PC-3 (cell line): Measurements from ENCODE around the gene RNMT. TPM values are rescaled to one million over a fixed set of nuclear protein-coding genes. Genes with fewer than 3 reads are reported as not detected.
"Not testable (repeated sequence)": the region's sequence is repeated elsewhere in the genome, so short reads cannot be mapped to it uniquely, and the experiment has no call there.

Experiments used
- ATAC-seq: fragments of 200-7000 bp; cut with Tn5 transposase; 2 replicates; pipeline ENCODE4 v1.9.1; 2020; ENCODE audit warnings: mild to moderate bottlenecking, moderate library complexity
- BruUV-seq: library from RNA; stranded (reverse); fragments of 400-500 nt; replicated peaks from 2 replicates; lab custom pipeline; 2021; lab: Mats Ljungman, UMichigan
- CTCF ChIA-PET: fragments of 300-600 bp; sonication (Branson Sonifier 250); formaldehyde crosslinking; loops from one replicate; lab custom pipeline; 2022; ENCODE audit warnings: antibody characterized with exemption; lab: Charles Lee
- POLR2A ChIA-PET: fragments of 300-600 bp; sonication (Branson Sonifier 250); formaldehyde crosslinking; loops from one replicate; lab custom pipeline; 2022; ENCODE audit warnings: antibody characterized with exemption; ENCODE audit not compliant: unreplicated experiment; lab: Charles Lee
- DNase-seq: peaks from one replicate; pipeline ENCODE4 v3.0.0-alpha.2; 2015
- H2AFZ ChIP-seq: fragments of 300-600 bp; sonication (generic); 2 replicates; pipeline ENCODE4 v1.6.0; 2016; ENCODE audit warnings: antibody characterized with exemption, low read length
- H3F3A ChIP-seq: fragments of 300-600 bp; sonication (generic); one replicate; pipeline ENCODE4 v1.6.0; 2017; ENCODE audit warnings: antibody characterized with exemption, low read length, control low read depth, mild to moderate bottlenecking; ENCODE audit not compliant: unreplicated experiment
- H3K27ac ChIP-seq: fragments of 300-600 bp; sonication (generic); 2 replicates; pipeline ENCODE4 v1.5.1; 2016; ENCODE audit warnings: mild to moderate bottlenecking, low read length
- H3K27me3 ChIP-seq: fragments of 300-600 bp; sonication (generic); 2 replicates; pipeline ENCODE4 v1.6.1; 2016; ENCODE audit warnings: low read length, mixed read lengths
- H3K36me3 ChIP-seq: fragments of 300-600 bp; sonication (generic); 2 replicates; pipeline ENCODE4 v1.6.1; 2016; ENCODE audit warnings: low read depth, mixed run types, low read length, mixed read lengths
- H3K4me1 ChIP-seq: fragments of 300-600 bp; sonication (generic); 2 replicates; pipeline ENCODE4 v1.5.1; 2016; ENCODE audit warnings: low read length; ENCODE audit not compliant: insufficient read depth
- H3K4me2 ChIP-seq: fragments of 300-600 bp; sonication (generic); 2 replicates; pipeline ENCODE4 v1.6.0; 2016; ENCODE audit warnings: low read length
- H3K4me3 ChIP-seq: fragments of 300-600 bp; sonication (generic); 2 replicates; pipeline ENCODE4 v1.5.1; 2016; ENCODE audit warnings: mild to moderate bottlenecking, low read length, mixed read lengths
- H3K79me2 ChIP-seq: fragments of 300-600 bp; sonication (generic); 2 replicates; pipeline ENCODE4 v1.6.1; 2017; ENCODE audit warnings: low read length, mixed read lengths
- H3K9ac ChIP-seq: fragments of 300-600 bp; sonication (generic); 2 replicates; pipeline ENCODE4 v1.6.0; 2016; ENCODE audit warnings: mild to moderate bottlenecking, low read length
- H3K9me2 ChIP-seq: fragments of 300-600 bp; sonication (generic); replicated peaks from 2 replicates; pipeline ENCODE4 v1.6.1; 2016; ENCODE audit warnings: mixed run types, low read length, mixed read lengths
- H3K9me3 ChIP-seq: fragments of 300-600 bp; sonication (generic); 2 replicates; pipeline ENCODE4 v1.6.1; 2016; ENCODE audit warnings: low read length, mixed read lengths
- H4K20me1 ChIP-seq: fragments of 300-600 bp; sonication (generic); 2 replicates; pipeline ENCODE4 v1.6.1; 2016; ENCODE audit warnings: low read length, mixed read lengths
- EZH2 ChIP-seq: fragments of 300-600 bp; sonication (generic); IDR thresholded peaks from one replicate; pipeline ENCODE4 v1.6.1; 2017; ENCODE audit warnings: antibody characterized with exemption, mild to moderate bottlenecking, low read length; ENCODE audit not compliant: unreplicated experiment
- EZH2phosphoT487 ChIP-seq: fragments of 300-600 bp; sonication (generic); IDR thresholded peaks from 2 replicates; pipeline ENCODE4 v1.6.1; 2018; ENCODE audit warnings: mild to moderate bottlenecking, antibody characterized with exemption, low read length, borderline replicate concordance
- intact Hi-C: fragments of 100-400 bp; cut with micrococcal nuclease; formaldehyde crosslinking; loops from 2 replicates; pipeline ENCODE4 v1.9.0; 2023
- total RNA-seq: library from RNA; depleted of rRNA; stranded (reverse); fragments of >200 nt; gene quantifications from 2 replicates; pipeline ENCODE4 v1.2.3, GENCODE V29; 2014
- TF ChIP-seq, protein P1 (sequence below): fragments of 300-600 bp; sonication (generic); conservative IDR thresholded peaks from 2 replicates; pipeline ENCODE4 v1.5.1; 2017; ENCODE audit warnings: antibody characterized with exemption, low read depth, mild to moderate bottlenecking, low read length

The RNMT gene
- total RNA-seq, 1 experiment from 2014 or later, result 18.9 TPM

DNA sequence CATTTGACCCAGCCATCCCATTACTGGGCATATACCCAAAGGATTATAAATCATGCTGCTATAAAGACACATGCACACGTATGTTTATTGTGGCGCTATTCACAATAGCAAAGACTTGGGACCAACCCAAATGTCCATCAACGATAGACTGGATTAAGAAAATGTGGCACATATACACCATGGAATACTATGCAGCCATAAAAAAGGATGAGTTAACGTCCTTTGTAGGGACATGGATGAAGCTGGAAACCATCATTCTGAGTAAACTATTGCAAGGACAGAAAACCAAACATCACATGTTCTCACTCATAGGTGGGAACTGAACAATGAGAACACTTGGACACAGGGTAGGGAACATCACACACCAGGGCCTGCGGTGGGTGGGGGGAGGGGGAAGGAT lies 31.1 kb upstream of the RNMT start:
- H3K27ac ChIP-seq, H3K9me2 ChIP-seq, POLR2A ChIA-PET, H3K36me3 ChIP-seq, H3K9ac ChIP-seq, intact Hi-C loops, H3K4me2 ChIP-seq, DNase-seq, H3K9me3 ChIP-seq, H3K4me3 ChIP-seq, H2AFZ ChIP-seq, H3F3A ChIP-seq, BruUV-seq, H3K27me3 ChIP-seq, CTCF ChIA-PET, H3K4me1 ChIP-seq, H4K20me1 ChIP-seq, ATAC-seq: not testable (repeated sequence)
- peaks cover 63% of the 10 kb centered on the region for H3K79me2 ChIP-seq

DNA sequence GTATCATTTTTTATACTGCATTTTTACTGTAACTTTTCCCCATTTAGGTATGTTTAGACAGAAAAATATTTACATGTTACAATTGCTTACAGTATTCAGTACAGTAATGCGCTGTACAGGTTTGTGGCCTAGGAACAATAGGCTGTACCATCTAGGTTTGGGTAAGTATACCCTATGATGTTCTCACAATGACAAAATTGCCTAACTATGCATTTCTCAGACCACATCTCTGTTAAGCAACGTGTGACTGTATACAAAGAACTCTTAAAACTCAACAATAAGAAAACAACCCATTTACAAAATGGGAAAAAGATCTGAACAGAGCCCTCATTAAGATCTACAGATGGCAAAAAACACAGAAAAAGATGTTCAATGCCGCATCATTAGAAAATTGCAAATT lies 29.5 kb upstream of the RNMT start:
- ChIA-PET CTCF (no interaction called here), POLR2A (no interaction called here)
- Histone ChIP-seq H3K9me2 (no peaks in the 10 kb centered on the region), H3K4me1 (no peaks in the 10 kb centered on the region), H3F3A (no peaks in the 10 kb centered on the region), H2AFZ (no peak overlapping the region), H3K4me2 (no peak overlapping the region), H3K4me3 (no peak overlapping the region), H3K36me3 (peaks cover 16% of the 10 kb centered on the region), H3K27ac (no peak overlapping the region), H4K20me1 (0 out of 2 replicates have a peak, but pooled peaks cover 6% of the 10 kb centered on the region), H3K9ac (no peak overlapping the region), H3K27me3 (no peaks in the 10 kb centered on the region), H3K9me3 (peaks cover 14% of the 10 kb centered on the region), H3K79me2 (peaks cover 69% of the 10 kb centered on the region)
- no peak for TF ChIP-seq EZH2
- DNase-seq (no peak), ATAC-seq (no peak)
- BruUV-seq, result no TSS peak
- intact Hi-C loops, result no loop called here

DNA sequence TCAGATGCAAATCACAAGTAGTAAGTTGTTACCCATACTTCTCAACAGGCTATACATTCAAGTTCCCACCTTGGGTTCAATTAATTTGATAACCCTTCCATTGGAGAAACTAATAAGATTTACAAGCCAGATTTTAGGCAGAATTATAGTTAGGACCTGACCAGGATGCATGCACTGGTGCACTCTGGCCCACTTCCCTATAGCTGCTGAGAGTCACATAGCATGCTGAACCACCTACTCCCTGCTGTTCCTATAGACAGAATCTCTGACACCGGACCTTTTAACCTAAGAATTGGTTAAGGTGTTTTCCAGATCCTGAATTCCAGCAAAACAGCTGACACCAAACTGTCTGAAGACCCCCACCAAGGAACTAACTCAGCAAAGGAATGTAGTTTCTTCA lies 26.3 kb upstream of the RNMT start:
- Histone ChIP-seq H3K9me2 (no peaks in the 10 kb centered on the region), H3K4me1 (no peaks in the 10 kb centered on the region), H3K36me3 (peaks cover 48% of the 10 kb centered on the region), H3K27ac (no peak overlapping the region), H4K20me1 (0 out of 2 replicates have a peak, but pooled peaks cover 6% of the 10 kb centered on the region), H3K9me3 (peaks cover 42% of the 10 kb centered on the region), H2AFZ (no peak overlapping the region), H3K4me3 (no peak overlapping the region), H3K4me2 (no peak overlapping the region), H3K79me2 (peaks cover 92% of the 10 kb centered on the region), H3K9ac (no peak overlapping the region), H3F3A (no peaks in the 10 kb centered on the region), H3K27me3 (no peaks in the 10 kb centered on the region)
- POLR2A ChIA-PET, result no interaction called here
- no peak for DNase-seq
- no peak for TF ChIP-seq EZH2
- TF ChIP-seq, protein P1, sequence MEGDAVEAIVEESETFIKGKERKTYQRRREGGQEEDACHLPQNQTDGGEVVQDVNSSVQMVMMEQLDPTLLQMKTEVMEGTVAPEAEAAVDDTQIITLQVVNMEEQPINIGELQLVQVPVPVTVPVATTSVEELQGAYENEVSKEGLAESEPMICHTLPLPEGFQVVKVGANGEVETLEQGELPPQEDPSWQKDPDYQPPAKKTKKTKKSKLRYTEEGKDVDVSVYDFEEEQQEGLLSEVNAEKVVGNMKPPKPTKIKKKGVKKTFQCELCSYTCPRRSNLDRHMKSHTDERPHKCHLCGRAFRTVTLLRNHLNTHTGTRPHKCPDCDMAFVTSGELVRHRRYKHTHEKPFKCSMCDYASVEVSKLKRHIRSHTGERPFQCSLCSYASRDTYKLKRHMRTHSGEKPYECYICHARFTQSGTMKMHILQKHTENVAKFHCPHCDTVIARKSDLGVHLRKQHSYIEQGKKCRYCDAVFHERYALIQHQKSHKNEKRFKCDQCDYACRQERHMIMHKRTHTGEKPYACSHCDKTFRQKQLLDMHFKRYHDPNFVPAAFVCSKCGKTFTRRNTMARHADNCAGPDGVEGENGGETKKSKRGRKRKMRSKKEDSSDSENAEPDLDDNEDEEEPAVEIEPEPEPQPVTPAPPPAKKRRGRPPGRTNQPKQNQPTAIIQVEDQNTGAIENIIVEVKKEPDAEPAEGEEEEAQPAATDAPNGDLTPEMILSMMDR, result no peak
- no peak for TF ChIP-seq EZH2phosphoT487
- CTCF ChIA-PET, result no interaction called here
- ATAC-seq, result no peak
- intact Hi-C loops, result no loop called here
- no TSS peak for BruUV-seq

- no peaks in the 10 kb centered on the region for H3K9me2 ChIP-seq
- CTCF ChIA-PET, result no interaction called here
- POLR2A ChIA-PET, result no interaction called here
- H3K27me3 ChIP-seq, result no peaks in the 10 kb centered on the region
- no peak overlapping the region for H3K27ac ChIP-seq
- no peak overlapping the region for H3K9ac ChIP-seq
- no peaks in the 10 kb centered on the region for H4K20me1 ChIP-seq
- H3K4me1 ChIP-seq, result no peaks in the 10 kb centered on the region
- peaks cover 53% of the 10 kb centered on the region for H3K9me3 ChIP-seq
- H3K4me3 ChIP-seq, result no peak overlapping the region
- H3F3A ChIP-seq, result no peaks in the 10 kb centered on the region
- peaks cover 98% of the 10 kb centered on the region for H3K79me2 ChIP-seq
- DNase-seq (peak; percentile 34), ATAC-seq (no peak)
- H2AFZ ChIP-seq, result no peak overlapping the region
- no peak overlapping the region for H3K4me2 ChIP-seq
- peaks cover 79% of the 10 kb centered on the region for H3K36me3 ChIP-seq
- TF ChIP-seq, protein P1, result no peak
- no peak for TF ChIP-seq EZH2phosphoT487
- no peak for TF ChIP-seq EZH2
- intact Hi-C loops, result no loop called here
- BruUV-seq, result no TSS peak
Measured at GRCh38 chr18:13703899-13704298, 22.6 kb upstream of the RNMT start.
